ENCODE measurements around the gene ASIC1. TPM values are rescaled to one million over a fixed set of nuclear protein-coding genes. Genes with fewer than 3 reads are reported as not detected.

The ASIC1 gene
- polyA plus RNA-seq, 3 donors = 4.6 to 5.6 (median 5.5) TPM

Other genes starting within 250 kb of the ASIC1 start
- gene NCKAP5L, start 229.2 kb upstream of the ASIC1 start, polyA plus RNA-seq (ENCODE audit: insufficient read length in 3 of 3) = 10 to 100 TPM; 23.4 to 27.7 (median 23.5) TPM
- gene BCDIN3D, start 214.5 kb upstream of the ASIC1 start, polyA plus RNA-seq (ENCODE audit: insufficient read length in 3 of 3) = 1 to 10 TPM; 7.4 to 9.7 (median 9.4) TPM
- 1 to 10 TPM; 1.9 to 5.4 (median 4.9) TPM for gene FAIM2, start 153.7 kb upstream of the ASIC1 start, polyA plus RNA-seq (ENCODE audit: insufficient read length in 3 of 3)
- gene AQP2, start 106.9 kb upstream of the ASIC1 start, polyA plus RNA-seq (ENCODE audit: insufficient read length in 3 of 3) = 100 to 1,000 TPM in 2 of 3 donors, 10 to 100 TPM in 1; 75.1 to 170 (median 128) TPM
- 1 to 10 TPM; 1.4 to 2.8 (median 2.3) TPM for gene AQP5, start 95.7 kb upstream of the ASIC1 start, polyA plus RNA-seq (ENCODE audit: insufficient read length in 3 of 3)
- 10 to 100 TPM; 15.4 to 28.6 (median 23.3) TPM for gene AQP6, start 84.6 kb upstream of the ASIC1 start, polyA plus RNA-seq (ENCODE audit: insufficient read length in 3 of 3)
- gene RACGAP1, start 32.1 kb upstream of the ASIC1 start, polyA plus RNA-seq (ENCODE audit: insufficient read length in 3 of 3) = 10 to 100 TPM; 47.5 to 49.4 (median 49.0) TPM
- 100 to 1,000 TPM; 184 to 205 (median 190) TPM for gene SMARCD1, start 27.7 kb downstream of the ASIC1 start, polyA plus RNA-seq (ENCODE audit: insufficient read length in 3 of 3)
- 10 to 100 TPM; 70.6 to 80.1 (median 72.5) TPM for gene GPD1, start 46.4 kb downstream of the ASIC1 start, polyA plus RNA-seq (ENCODE audit: insufficient read length in 3 of 3)
- 10 to 100 TPM; 49.0 to 57.9 (median 52.4) TPM for gene COX14, start 54.6 kb downstream of the ASIC1 start, polyA plus RNA-seq (ENCODE audit: insufficient read length in 3 of 3)
- 10 to 100 TPM; 69.5 to 92.7 (median 75.3) TPM for gene CERS5, start 109.8 kb downstream of the ASIC1 start, polyA plus RNA-seq (ENCODE audit: insufficient read length in 3 of 3)
- gene LIMA1, start 225.9 kb downstream of the ASIC1 start, polyA plus RNA-seq (ENCODE audit: insufficient read length in 3 of 3) = 10 to 100 TPM; 76.7 to 84.2 (median 78.8) TPM

Measured in renal pelvis (tissue), 3 donors.